ENCODE results near the gene NSUN6.
A peak's percentile ranks its signal among the peaks of the same experiment; 100 is the strongest.
"Not testable (repeated sequence)": the region's sequence is repeated elsewhere in the genome, so short reads cannot be mapped to it uniquely, and the experiment has no call there.

The NSUN6 gene

GRCh38 chr10:18607503-18608378, 43.6 kb downstream of the NSUN6 start:
- DNase-seq, result peak; percentile 80

- DNase-seq, result no peak
Observed at GRCh38 chr10:18606051-18606695, 45.2 kb downstream of the NSUN6 start.

GRCh38 chr10:18601321-18601720, 50.1 kb downstream of the NSUN6 start:
- DNase-seq, result no peak

- no peak for DNase-seq
Observed at GRCh38 chr10:18599392-18599791, 52.0 kb downstream of the NSUN6 start.

- DNase-seq, result peak; percentile 2
Observed at GRCh38 chr10:18594574-18595156, 56.7 kb downstream of the NSUN6 start.

GRCh38 chr10:18591141-18591540, 60.2 kb downstream of the NSUN6 start:
- not testable (repeated sequence) for DNase-seq

- DNase-seq, result not testable (repeated sequence)
Observed at GRCh38 chr10:18586637-18587036, 64.8 kb downstream of the NSUN6 start.

- DNase-seq, result no peak
Observed at GRCh38 chr10:18583575-18584270, 67.7 kb downstream of the NSUN6 start.

GRCh38 chr10:18582803-18583202, 68.6 kb downstream of the NSUN6 start:
- no peak for DNase-seq

- no peak for DNase-seq
Observed at GRCh38 chr10:18577823-18578685, 73.3 kb downstream of the NSUN6 start.

- no peak for DNase-seq
Observed at GRCh38 chr10:18576586-18576985, 74.8 kb downstream of the NSUN6 start.

GRCh38 chr10:18572959-18573561, 78.3 kb downstream of the NSUN6 start:
- no peak for DNase-seq

- no peak for DNase-seq
Observed at GRCh38 chr10:18571780-18572179, 79.6 kb downstream of the NSUN6 start.

GRCh38 chr10:18571076-18571475, 80.3 kb downstream of the NSUN6 start:
- DNase-seq, result no peak

GRCh38 chr10:18570386-18570785, 81.0 kb downstream of the NSUN6 start:
- not testable (repeated sequence) for DNase-seq

GRCh38 chr10:18567343-18567856, 84.0 kb downstream of the NSUN6 start:
- DNase-seq, result no peak

- DNase-seq, result no peak
Observed at GRCh38 chr10:18566177-18566576, 85.2 kb downstream of the NSUN6 start.

- no peak for DNase-seq
Observed at GRCh38 chr10:18565006-18565405, 86.4 kb downstream of the NSUN6 start.

- DNase-seq, result no peak
Observed at GRCh38 chr10:18563003-18563726, 88.2 kb downstream of the NSUN6 start.

GRCh38 chr10:18561861-18562551, 89.4 kb downstream of the NSUN6 start:
- DNase-seq, result no peak

Data from NCI-H69 (cell line).